ENCODE results near the gene GABRR2. TPM values are rescaled to one million over a fixed set of nuclear protein-coding genes. Genes with fewer than 3 reads are reported as not detected.

Gene GABRR2
- total RNA-seq, 1 donor from 2014 or later = 0.87 TPM

DNA sequence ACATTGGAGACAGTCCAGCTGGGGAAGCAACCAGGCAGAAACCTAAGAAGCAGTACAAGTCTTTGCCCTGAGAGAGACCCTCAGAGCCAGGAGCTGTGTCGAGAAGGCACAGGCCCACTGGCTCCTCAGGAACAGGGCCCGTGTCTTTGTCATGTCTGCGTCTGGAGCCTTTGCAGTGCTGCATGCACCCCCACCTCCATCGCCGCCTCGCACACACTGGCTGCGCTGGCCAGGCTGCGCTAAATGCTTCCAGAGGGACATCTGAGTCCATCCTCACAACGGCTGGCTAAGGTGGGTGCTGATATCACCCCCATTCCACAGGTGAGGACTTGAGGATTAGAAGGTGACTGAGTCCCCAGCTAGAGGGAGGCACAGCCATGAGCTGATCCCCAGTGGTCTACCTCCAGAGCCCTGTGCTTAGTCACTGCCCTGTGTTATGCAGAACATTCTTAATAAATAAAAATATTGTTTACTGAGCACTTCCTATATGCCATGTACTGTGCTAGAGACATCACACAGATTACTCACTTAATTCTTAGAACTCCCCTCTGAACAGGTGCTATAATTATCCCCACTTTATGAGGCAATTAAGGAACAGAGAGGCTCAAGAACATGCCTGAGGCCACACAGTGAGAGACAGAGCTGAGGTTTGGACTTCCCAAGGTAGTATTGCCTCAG, 27.6 kb downstream of the GABRR2 start:
- no peaks in the 10 kb centered on the region for H3K9me3 Mint-ChIP-seq
- no peaks in the 10 kb centered on the region for H3K36me3 Mint-ChIP-seq
- H3K4me1 Mint-ChIP-seq = no peaks in the 10 kb centered on the region
- TF ChIP-seq CTCF (IDR thresholded peaks at IDR 0.05; ENCODE audit: unreplicated experiment) = no peak
- H3K4me3 Mint-ChIP-seq = no peak overlapping the region
- no peak for DNase-seq (ENCODE audit: low spot score in 2 of 2, unreplicated experiment in 2 of 2)
- H3K27me3 Mint-ChIP-seq (ENCODE audit: low read depth) = no peaks in the 10 kb centered on the region
- no peak overlapping the region for H3K27ac Mint-ChIP-seq

GRCh38 chr6:89286516-89286915, 28.6 kb downstream of the GABRR2 start:
- TF ChIP-seq CTCF (IDR thresholded peaks at IDR 0.05; ENCODE audit: unreplicated experiment) = no peak
- DNase-seq (ENCODE audit: low spot score in 2 of 2, unreplicated experiment in 2 of 2) = no peak
- Mint-ChIP-seq H3K27ac (no peak overlapping the region), H3K4me3 (no peak overlapping the region), H3K36me3 (no peaks in the 10 kb centered on the region), H3K9me3 (no peaks in the 10 kb centered on the region), H3K4me1 (no peaks in the 10 kb centered on the region), H3K27me3 (ENCODE audit: low read depth) (no peaks in the 10 kb centered on the region)

DNA sequence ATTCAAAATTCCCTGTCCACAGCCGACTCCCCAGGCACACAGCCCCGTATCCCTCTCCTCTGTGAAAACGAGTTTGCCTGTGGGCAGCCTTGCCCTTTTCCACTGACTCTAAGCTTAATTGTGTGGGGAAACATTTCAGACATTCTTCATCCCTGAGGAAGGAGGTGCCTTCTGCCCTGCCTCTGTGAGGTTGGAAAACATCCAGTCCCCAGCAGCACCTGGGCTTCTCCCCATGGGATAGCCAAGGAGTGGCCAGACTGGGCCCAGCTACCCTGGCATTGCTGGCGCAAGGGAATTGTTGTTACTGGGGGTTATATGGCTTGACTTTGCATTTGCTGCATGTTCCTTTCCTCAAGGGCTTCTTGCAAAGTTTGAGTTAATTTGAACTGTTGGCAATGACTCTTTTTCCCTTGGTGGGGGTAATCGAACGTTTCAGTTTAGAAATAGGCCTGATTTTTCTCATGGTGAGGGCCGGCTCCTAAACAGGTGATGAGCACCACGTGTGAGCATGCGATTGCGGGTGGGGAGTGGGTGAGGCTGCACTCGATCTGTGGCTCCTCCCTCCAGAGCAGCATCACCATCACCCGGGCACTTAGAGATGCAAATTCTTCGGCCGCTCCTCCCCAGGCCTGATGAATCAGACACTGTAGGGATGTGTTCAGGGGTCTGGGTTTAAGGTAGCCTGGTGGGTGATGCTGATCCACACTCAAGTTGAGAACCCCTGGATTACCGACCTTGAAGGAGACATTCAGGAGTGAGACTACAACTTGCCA, 29.9 kb downstream of the GABRR2 start:
- Mint-ChIP-seq H3K27ac (no peak overlapping the region), H3K4me3 (no peak overlapping the region), H3K27me3 (ENCODE audit: low read depth) (no peaks in the 10 kb centered on the region), H3K9me3 (no peaks in the 10 kb centered on the region), H3K36me3 (no peaks in the 10 kb centered on the region), H3K4me1 (no peaks in the 10 kb centered on the region)
- DNase-seq (ENCODE audit: low spot score in 2 of 2, unreplicated experiment in 2 of 2) = no peak
- no peak for TF ChIP-seq CTCF (IDR thresholded peaks at IDR 0.05; ENCODE audit: unreplicated experiment)

GRCh38 chr6:89284081-89284480, 31.0 kb downstream of the GABRR2 start:
- H3K9me3 Mint-ChIP-seq = no peaks in the 10 kb centered on the region
- no peaks in the 10 kb centered on the region for H3K4me1 Mint-ChIP-seq
- no peaks in the 10 kb centered on the region for H3K36me3 Mint-ChIP-seq
- no peaks in the 10 kb centered on the region for H3K27me3 Mint-ChIP-seq (ENCODE audit: low read depth)
- no peak for DNase-seq (ENCODE audit: low spot score in 2 of 2, unreplicated experiment in 2 of 2)
- no peak for TF ChIP-seq CTCF (IDR thresholded peaks at IDR 0.05; ENCODE audit: unreplicated experiment)
- H3K27ac Mint-ChIP-seq = no peak overlapping the region
- no peak overlapping the region for H3K4me3 Mint-ChIP-seq

DNA sequence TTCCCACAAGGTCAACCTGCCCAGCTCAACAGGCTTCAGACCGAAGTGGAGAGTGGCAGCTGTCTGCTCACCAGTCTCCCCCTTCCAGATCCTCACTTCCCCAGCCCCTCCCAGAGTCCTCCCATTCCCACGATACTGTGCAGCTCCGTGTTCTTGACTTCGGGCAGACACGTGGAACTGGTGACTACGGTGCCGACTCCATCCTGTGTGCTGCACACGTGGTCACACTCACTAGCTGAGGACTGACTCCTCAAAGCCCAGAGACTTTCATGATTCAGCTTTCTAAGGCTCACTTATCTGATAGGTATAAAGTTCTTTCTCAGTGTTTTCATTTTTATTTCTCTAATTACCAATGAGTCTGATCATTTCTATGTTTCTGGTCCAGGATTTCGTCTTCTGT, 32.4 kb downstream of the GABRR2 start:
- H3K27ac Mint-ChIP-seq = no peak overlapping the region
- no peaks in the 10 kb centered on the region for H3K27me3 Mint-ChIP-seq (ENCODE audit: low read depth)
- TF ChIP-seq CTCF (IDR thresholded peaks at IDR 0.05; ENCODE audit: unreplicated experiment) = no peak

More for the DNA sequence above, 32.4 kb downstream of the GABRR2 start:
- no peak for DNase-seq (ENCODE audit: low spot score in 2 of 2, unreplicated experiment in 2 of 2)
- no peaks in the 10 kb centered on the region for H3K9me3 Mint-ChIP-seq
- H3K36me3 Mint-ChIP-seq = no peaks in the 10 kb centered on the region
- H3K4me1 Mint-ChIP-seq = no peaks in the 10 kb centered on the region
- no peak overlapping the region for H3K4me3 Mint-ChIP-seq

Measured in mesothelial cell of epicardium (in vitro differentiated cells).